ENCODE data around the gene MFN1. TPM values are rescaled to one million over a fixed set of nuclear protein-coding genes. Genes with fewer than 3 reads are reported as not detected.

MFN1 gene
- total and polyA plus RNA-seq, 2 of the 13 experiments (the other 11 are each of a cell fraction or from before 2014, with no cell fraction given): 25.2 to 37.5 TPM

GRCh38 chr3:179347345-179348194 lies at the start of gene MFN1 (continued):
- TF ChIP-seq, protein P1, sequence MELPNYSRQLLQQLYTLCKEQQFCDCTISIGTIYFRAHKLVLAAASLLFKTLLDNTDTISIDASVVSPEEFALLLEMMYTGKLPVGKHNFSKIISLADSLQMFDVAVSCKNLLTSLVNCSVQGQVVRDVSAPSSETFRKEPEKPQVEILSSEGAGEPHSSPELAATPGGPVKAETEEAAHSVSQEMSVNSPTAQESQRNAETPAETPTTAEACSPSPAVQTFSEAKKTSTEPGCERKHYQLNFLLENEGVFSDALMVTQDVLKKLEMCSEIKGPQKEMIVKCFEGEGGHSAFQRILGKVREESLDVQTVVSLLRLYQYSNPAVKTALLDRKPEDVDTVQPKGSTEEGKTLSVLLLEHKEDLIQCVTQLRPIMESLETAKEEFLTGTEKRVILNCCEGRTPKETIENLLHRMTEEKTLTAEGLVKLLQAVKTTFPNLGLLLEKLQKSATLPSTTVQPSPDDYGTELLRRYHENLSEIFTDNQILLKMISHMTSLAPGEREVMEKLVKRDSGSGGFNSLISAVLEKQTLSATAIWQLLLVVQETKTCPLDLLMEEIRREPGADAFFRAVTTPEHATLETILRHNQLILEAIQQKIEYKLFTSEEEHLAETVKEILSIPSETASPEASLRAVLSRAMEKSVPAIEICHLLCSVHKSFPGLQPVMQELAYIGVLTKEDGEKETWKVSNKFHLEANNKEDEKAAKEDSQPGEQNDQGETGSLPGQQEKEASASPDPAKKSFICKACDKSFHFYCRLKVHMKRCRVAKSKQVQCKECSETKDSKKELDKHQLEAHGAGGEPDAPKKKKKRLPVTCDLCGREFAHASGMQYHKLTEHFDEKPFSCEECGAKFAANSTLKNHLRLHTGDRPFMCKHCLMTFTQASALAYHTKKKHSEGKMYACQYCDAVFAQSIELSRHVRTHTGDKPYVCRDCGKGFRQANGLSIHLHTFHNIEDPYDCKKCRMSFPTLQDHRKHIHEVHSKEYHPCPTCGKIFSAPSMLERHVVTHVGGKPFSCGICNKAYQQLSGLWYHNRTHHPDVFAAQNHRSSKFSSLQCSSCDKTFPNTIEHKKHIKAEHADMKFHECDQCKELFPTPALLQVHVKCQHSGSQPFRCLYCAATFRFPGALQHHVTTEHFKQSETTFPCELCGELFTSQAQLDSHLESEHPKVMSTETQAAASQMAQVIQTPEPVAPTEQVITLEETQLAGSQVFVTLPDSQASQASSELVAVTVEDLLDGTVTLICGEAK (IDR thresholded peaks at IDR 0.05): peak; percentile 67
- TF ChIP-seq, protein P1 (CRISPR knock-in tag; IDR thresholded peaks at IDR 0.05): peak; percentile 44; the same call in 1 of the 2 replicates
- no peak for TF ChIP-seq ZNF432 (CRISPR knock-in tag; IDR thresholded peaks at IDR 0.05; ENCODE audit: borderline replicate concordance)
- 0 out of 2 replicates have a peak, but pooled peaks have one; percentile 4 for TF ChIP-seq RARA (CRISPR knock-in tag; IDR thresholded peaks at IDR 0.05)
- peak; percentile 98 for TF ChIP-seq ZNF331 (CRISPR knock-in tag; IDR thresholded peaks at IDR 0.05)
- TF ChIP-seq NFYB (CRISPR knock-in tag; IDR thresholded peaks at IDR 0.05): peak; percentile 81
- TF ChIP-seq, protein P2, sequence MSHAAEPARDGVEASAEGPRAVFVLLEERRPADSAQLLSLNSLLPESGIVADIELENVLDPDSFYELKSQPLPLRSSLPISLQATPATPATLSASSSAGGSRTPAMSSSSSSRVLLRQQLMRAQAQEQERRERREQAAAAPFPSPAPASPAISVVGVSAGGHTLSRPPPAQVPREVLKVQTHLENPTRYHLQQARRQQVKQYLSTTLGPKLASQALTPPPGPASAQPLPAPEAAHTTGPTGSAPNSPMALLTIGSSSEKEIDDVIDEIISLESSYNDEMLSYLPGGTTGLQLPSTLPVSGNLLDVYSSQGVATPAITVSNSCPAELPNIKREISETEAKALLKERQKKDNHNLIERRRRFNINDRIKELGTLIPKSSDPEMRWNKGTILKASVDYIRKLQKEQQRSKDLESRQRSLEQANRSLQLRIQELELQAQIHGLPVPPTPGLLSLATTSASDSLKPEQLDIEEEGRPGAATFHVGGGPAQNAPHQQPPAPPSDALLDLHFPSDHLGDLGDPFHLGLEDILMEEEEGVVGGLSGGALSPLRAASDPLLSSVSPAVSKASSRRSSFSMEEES (CRISPR knock-in tag; IDR thresholded peaks at IDR 0.05): 0 out of 2 replicates have a peak, but pooled peaks have one; percentile 10
- 0 out of 2 replicates have a peak, but pooled peaks have one; percentile 26 for TF ChIP-seq ZNF354B (CRISPR knock-in tag; IDR thresholded peaks at IDR 0.05)
- no peak for TF ChIP-seq ZNF468 (CRISPR knock-in tag; IDR thresholded peaks at IDR 0.05)
- TF ChIP-seq ZNF776 (CRISPR knock-in tag; IDR thresholded peaks at IDR 0.05): no peak
- TF ChIP-seq, protein P3, sequence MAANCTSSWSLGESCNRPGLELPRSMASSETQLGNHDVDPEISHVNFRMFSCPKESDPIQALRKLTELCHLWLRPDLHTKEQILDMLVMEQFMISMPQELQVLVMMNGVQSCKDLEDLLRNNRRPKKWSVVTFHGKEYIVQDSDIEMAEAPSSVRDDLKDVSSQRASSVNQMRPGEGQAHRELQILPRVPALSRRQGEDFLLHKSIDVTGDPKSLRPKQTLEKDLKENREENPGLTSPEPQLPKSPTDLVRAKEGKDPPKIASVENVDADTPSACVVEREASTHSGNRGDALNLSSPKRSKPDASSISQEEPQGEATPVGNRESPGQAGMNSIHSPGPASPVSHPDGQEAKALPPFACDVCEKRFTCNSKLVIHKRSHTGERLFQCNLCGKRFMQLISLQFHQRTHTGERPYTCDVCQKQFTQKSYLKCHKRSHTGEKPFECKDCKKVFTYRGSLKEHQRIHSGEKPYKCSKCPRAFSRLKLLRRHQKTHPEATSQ (CRISPR knock-in tag; IDR thresholded peaks at IDR 0.05; ENCODE audit: borderline replicate concordance): peak; percentile 70; the same call in 1 of the 2 replicates
- TF ChIP-seq, protein P4, sequence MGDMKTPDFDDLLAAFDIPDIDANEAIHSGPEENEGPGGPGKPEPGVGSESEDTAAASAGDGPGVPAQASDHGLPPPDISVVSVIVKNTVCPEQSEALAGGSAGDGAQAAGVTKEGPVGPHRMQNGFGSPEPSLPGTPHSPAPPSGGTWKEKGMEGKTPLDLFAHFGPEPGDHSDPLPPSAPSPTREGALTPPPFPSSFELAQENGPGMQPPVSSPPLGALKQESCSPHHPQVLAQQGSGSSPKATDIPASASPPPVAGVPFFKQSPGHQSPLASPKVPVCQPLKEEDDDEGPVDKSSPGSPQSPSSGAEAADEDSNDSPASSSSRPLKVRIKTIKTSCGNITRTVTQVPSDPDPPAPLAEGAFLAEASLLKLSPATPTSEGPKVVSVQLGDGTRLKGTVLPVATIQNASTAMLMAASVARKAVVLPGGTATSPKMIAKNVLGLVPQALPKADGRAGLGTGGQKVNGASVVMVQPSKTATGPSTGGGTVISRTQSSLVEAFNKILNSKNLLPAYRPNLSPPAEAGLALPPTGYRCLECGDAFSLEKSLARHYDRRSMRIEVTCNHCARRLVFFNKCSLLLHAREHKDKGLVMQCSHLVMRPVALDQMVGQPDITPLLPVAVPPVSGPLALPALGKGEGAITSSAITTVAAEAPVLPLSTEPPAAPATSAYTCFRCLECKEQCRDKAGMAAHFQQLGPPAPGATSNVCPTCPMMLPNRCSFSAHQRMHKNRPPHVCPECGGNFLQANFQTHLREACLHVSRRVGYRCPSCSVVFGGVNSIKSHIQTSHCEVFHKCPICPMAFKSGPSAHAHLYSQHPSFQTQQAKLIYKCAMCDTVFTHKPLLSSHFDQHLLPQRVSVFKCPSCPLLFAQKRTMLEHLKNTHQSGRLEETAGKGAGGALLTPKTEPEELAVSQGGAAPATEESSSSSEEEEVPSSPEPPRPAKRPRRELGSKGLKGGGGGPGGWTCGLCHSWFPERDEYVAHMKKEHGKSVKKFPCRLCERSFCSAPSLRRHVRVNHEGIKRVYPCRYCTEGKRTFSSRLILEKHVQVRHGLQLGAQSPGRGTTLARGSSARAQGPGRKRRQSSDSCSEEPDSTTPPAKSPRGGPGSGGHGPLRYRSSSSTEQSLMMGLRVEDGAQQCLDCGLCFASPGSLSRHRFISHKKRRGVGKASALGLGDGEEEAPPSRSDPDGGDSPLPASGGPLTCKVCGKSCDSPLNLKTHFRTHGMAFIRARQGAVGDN (CRISPR knock-in tag; IDR thresholded peaks at IDR 0.05): peak; percentile 87
